Measurements from ENCODE around the gene HPCAL1. TPM values are rescaled to one million over a fixed set of nuclear protein-coding genes. Genes with fewer than 3 reads are reported as not detected.
"Not testable (repeated sequence)": the region's sequence is repeated elsewhere in the genome, so short reads cannot be mapped to it uniquely, and the experiment has no call there.

Gene HPCAL1
- total RNA-seq, 1 donor from 2014 or later = 17.3 TPM

DNA sequence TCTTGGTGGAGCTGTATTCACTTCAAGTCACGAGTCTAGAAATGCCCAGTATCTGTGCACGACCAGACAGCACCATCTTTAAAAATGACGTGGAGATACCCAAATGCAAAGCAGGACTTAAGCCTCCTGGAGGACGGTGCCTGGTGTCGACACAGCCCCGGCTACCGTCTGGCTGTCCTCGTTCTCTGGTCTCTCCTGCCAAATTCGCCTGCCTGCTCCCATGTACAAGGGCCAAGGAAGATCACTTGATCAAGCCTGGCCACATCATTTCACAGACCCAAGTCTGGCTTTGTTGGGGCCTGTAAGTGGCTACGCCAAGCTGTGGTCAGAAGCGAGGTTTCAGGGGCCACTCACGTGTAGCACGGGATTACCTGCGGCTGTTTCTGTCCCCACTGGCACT, 136.0 kb downstream of the HPCAL1 start:
- no peak overlapping the region for H3K4me3 Mint-ChIP-seq
- peaks cover 4% of the 10 kb centered on the region for H3K27me3 Mint-ChIP-seq (ENCODE audit: low read depth)
- H3K4me1 Mint-ChIP-seq = peaks cover 5% of the 10 kb centered on the region
- H3K36me3 Mint-ChIP-seq (ENCODE audit: low read depth) = peaks cover 13% of the 10 kb centered on the region
- no peaks in the 10 kb centered on the region for H3K9me3 Mint-ChIP-seq
- no peak overlapping the region for H3K27ac Mint-ChIP-seq (ENCODE audit: unreplicated experiment)
- no peak for TF ChIP-seq CTCF (conservative IDR thresholded peaks at IDR 0.05)
- no peak for DNase-seq (ENCODE audit: low read depth, low spot score)

GRCh38 chr2:10439185-10439879, 136.6 kb downstream of the HPCAL1 start:
- no peak overlapping the region for H3K4me3 Mint-ChIP-seq
- TF ChIP-seq CTCF (conservative IDR thresholded peaks at IDR 0.05) = no peak
- DNase-seq (ENCODE audit: low read depth, low spot score) = no peak
- no peaks in the 10 kb centered on the region for H3K9me3 Mint-ChIP-seq
- H3K27me3 Mint-ChIP-seq (ENCODE audit: low read depth) = peaks cover 4% of the 10 kb centered on the region
- no peak overlapping the region for H3K27ac Mint-ChIP-seq (ENCODE audit: unreplicated experiment)
- peaks cover 13% of the 10 kb centered on the region for H3K36me3 Mint-ChIP-seq (ENCODE audit: low read depth)
- peaks cover 5% of the 10 kb centered on the region for H3K4me1 Mint-ChIP-seq

DNA sequence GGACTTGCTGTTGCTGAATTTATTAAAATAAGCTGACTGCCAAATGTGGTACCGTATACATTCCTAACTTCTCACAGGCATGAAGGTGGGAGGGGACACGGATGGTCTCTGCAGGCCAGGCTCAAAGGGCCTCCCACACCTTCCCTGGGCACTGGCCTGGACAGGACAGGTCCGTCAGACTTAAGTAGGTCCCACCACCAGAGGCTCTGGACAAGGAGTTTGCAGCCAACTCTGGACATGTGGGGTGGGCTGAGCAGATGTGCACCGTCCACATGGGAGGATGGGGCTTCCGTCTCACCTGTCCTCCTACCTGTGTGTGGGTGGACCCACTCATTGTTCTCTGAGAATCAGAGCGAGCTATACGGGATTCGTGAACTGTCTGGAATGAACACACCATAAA, 137.3 kb downstream of the HPCAL1 start:
- Mint-ChIP-seq H3K4me3 (no peak overlapping the region), H3K36me3 (ENCODE audit: low read depth) (peaks cover 13% of the 10 kb centered on the region), H3K27ac (ENCODE audit: unreplicated experiment) (no peak overlapping the region), H3K9me3 (no peaks in the 10 kb centered on the region), H3K4me1 (peaks cover 2% of the 10 kb centered on the region), H3K27me3 (ENCODE audit: low read depth) (peaks cover 2% of the 10 kb centered on the region)
- no peak for DNase-seq (ENCODE audit: low read depth, low spot score)
- no peak for TF ChIP-seq CTCF (conservative IDR thresholded peaks at IDR 0.05)

- no peak overlapping the region for H3K27ac Mint-ChIP-seq (ENCODE audit: unreplicated experiment)
- H3K4me3 Mint-ChIP-seq = no peak overlapping the region
- H3K4me1 Mint-ChIP-seq = no peaks in the 10 kb centered on the region
- TF ChIP-seq CTCF (conservative IDR thresholded peaks at IDR 0.05) = no peak
- no peaks in the 10 kb centered on the region for H3K9me3 Mint-ChIP-seq
- DNase-seq (ENCODE audit: low read depth, low spot score) = no peak
- H3K27me3 Mint-ChIP-seq (ENCODE audit: low read depth) = no peaks in the 10 kb centered on the region
- H3K36me3 Mint-ChIP-seq (ENCODE audit: low read depth) = peaks cover 13% of the 10 kb centered on the region
Observed at GRCh38 chr2:10440736-10441135, 138.0 kb downstream of the HPCAL1 start.

- Mint-ChIP-seq H3K36me3 (ENCODE audit: low read depth) (peaks cover 13% of the 10 kb centered on the region), H3K27ac (ENCODE audit: unreplicated experiment) (no peak overlapping the region), H3K4me1 (peaks cover 6% of the 10 kb centered on the region), H3K27me3 (ENCODE audit: low read depth) (no peaks in the 10 kb centered on the region), H3K9me3 (no peaks in the 10 kb centered on the region), H3K4me3 (peak overlapping the region; percentile 6)
- DNase-seq (ENCODE audit: low read depth, low spot score) = no peak
- TF ChIP-seq CTCF (conservative IDR thresholded peaks at IDR 0.05) = no peak
Observed at GRCh38 chr2:10441948-10442347, 139.2 kb downstream of the HPCAL1 start.

DNA sequence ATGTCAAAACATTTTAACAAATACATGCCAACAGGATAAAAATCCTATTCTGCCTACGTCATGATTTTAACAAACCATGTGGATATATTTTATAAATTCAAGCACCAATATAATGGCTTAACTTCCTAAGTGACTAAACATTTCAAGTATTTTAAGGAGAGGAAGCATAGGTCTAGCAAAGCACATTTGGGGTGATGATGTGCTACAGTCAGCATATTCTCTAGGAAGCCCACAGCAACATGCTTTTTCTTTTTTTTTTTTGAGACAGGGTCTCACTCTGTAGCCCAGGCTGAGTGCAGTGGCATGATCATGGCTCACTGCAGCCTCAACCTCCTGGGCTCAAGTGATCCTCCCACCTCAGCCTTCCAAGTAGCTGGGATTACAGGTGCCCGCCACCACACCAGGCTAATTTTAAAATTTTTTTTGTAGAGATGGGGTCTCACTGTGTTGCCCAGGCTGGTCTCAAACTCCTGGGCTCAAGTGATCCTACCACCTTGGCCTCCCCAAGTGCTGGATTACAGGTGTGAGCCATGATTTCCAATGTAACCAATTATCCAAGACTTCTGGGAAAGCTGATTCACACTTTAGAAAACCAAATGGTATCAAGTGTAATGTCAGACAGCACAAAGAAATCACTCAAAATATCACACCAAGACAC, 139.9 kb downstream of the HPCAL1 start:
- Mint-ChIP-seq H3K4me1 (peaks cover 12% of the 10 kb centered on the region), H3K4me3 (peak overlapping the region; percentile 29), H3K36me3 (ENCODE audit: low read depth) (peaks cover 13% of the 10 kb centered on the region)
- H3K27me3 Mint-ChIP-seq (ENCODE audit: low read depth); H3K9me3 Mint-ChIP-seq; H3K27ac Mint-ChIP-seq (ENCODE audit: unreplicated experiment); DNase-seq (ENCODE audit: low read depth, low spot score): not testable (repeated sequence)

Measured in neural crest cell (in vitro differentiated cells).